H9 (cell line): ENCODE results near the gene ETNPPL. TPM values are rescaled to one million over a fixed set of nuclear protein-coding genes. Genes with fewer than 3 reads are reported as not detected.
A peak's percentile ranks its signal among the peaks of the same experiment; 100 is the strongest.

Experiments used
- DNase-seq: peaks from one replicate; pipeline ENCODE4 v3.0.0-alpha.2; 2017
- H2AFZ ChIP-seq: one replicate; pipeline ENCODE4 v1.6.1; 2013; ENCODE audit warnings: mild to moderate bottlenecking, low read length, control low read depth, moderate library complexity
- H2AK5ac ChIP-seq: 2 replicates; pipeline ENCODE4 v1.6.1; 2013; ENCODE audit warnings: low read length, control low read depth, mixed read lengths; ENCODE audit not compliant: insufficient read length
- H2BK120ac ChIP-seq: one replicate; pipeline ENCODE4 v1.6.1; 2013; ENCODE audit warnings: low read depth, mild to moderate bottlenecking, low read length, control low read depth, inconsistent platforms; ENCODE audit not compliant: poor library complexity, severe bottlenecking
- H2BK12ac ChIP-seq: 2 replicates; pipeline ENCODE4 v1.6.1; 2013; ENCODE audit warnings: low read length, control low read depth, mixed read lengths, low read depth; ENCODE audit not compliant: insufficient read length
- H2BK15ac ChIP-seq: 2 replicates; pipeline ENCODE4 v1.6.1; 2013; ENCODE audit warnings: low read depth, low read length, control low read depth
- H2BK20ac ChIP-seq: one replicate; pipeline ENCODE4 v1.6.1; 2013; ENCODE audit warnings: low read depth, mild to moderate bottlenecking, low read length, control low read depth, inconsistent platforms; ENCODE audit not compliant: poor library complexity, severe bottlenecking
- H2BK5ac ChIP-seq: 2 replicates; pipeline ENCODE4 v1.6.1; 2013; ENCODE audit warnings: low read length, control low read depth, mixed read lengths; ENCODE audit not compliant: insufficient read length
- H3K14ac ChIP-seq: 2 replicates; pipeline ENCODE4 v1.6.1; 2013; ENCODE audit warnings: low read length, control low read depth; ENCODE audit not compliant: insufficient read depth
- H3K18ac ChIP-seq: 2 replicates; pipeline ENCODE4 v1.6.1; 2013; ENCODE audit warnings: low read depth, mild to moderate bottlenecking, mixed read lengths, low read length, control low read depth; ENCODE audit not compliant: insufficient read length
- H3K23ac ChIP-seq: 2 replicates; pipeline ENCODE4 v1.6.1; 2013; ENCODE audit warnings: low read length, control low read depth, mixed read lengths, low read depth; ENCODE audit not compliant: insufficient read length
- H3K23me2 ChIP-seq: 2 replicates; pipeline ENCODE4 v1.6.1; 2013; ENCODE audit warnings: low read depth, mild to moderate bottlenecking, mixed read lengths, low read length, control low read depth; ENCODE audit not compliant: insufficient read length, poor library complexity, severe bottlenecking
- H3K27ac ChIP-seq: 2 replicates; pipeline ENCODE4 v1.5.1; 2013; ENCODE audit warnings: low read length, control low read depth, mixed read lengths, low read depth; ENCODE audit not compliant: insufficient read length
- H3K27me3 ChIP-seq: 2 replicates; pipeline ENCODE4 v1.6.1; 2013; ENCODE audit warnings: low read length, control low read depth, inconsistent platforms; ENCODE audit not compliant: insufficient read depth
- H3K4ac ChIP-seq: 2 replicates; pipeline ENCODE4 v1.6.1; 2013; ENCODE audit warnings: low read depth, mild to moderate bottlenecking, control low read depth, inconsistent platforms, low read length, moderate library complexity
- H3K4me1 ChIP-seq: 2 replicates; pipeline ENCODE4 v1.6.1; 2013; ENCODE audit warnings: low read length, control low read depth, inconsistent platforms; ENCODE audit not compliant: insufficient read depth
- H3K4me2 ChIP-seq: 2 replicates; pipeline ENCODE4 v1.6.1; 2013; ENCODE audit warnings: low read length, control low read depth, mixed read lengths; ENCODE audit not compliant: insufficient read length, insufficient read depth
- H3K56ac ChIP-seq: 2 replicates; pipeline ENCODE4 v1.6.1; 2013; ENCODE audit warnings: low read depth, mild to moderate bottlenecking, mixed read lengths, low read length, control low read depth; ENCODE audit not compliant: insufficient read length
- H3K79me1 ChIP-seq: 2 replicates; pipeline ENCODE4 v1.6.1; 2013; ENCODE audit warnings: low read depth, mild to moderate bottlenecking, moderate library complexity, low read length, control low read depth, inconsistent platforms; ENCODE audit not compliant: insufficient read depth, poor library complexity, severe bottlenecking
- H3K79me2 ChIP-seq: 2 replicates; pipeline ENCODE4 v1.6.1; 2013; ENCODE audit warnings: low read length, control low read depth, inconsistent platforms; ENCODE audit not compliant: insufficient read depth
- H3K9ac ChIP-seq: 2 replicates; pipeline ENCODE4 v1.6.1; 2013; ENCODE audit warnings: low read length, control low read depth, mixed read lengths; ENCODE audit not compliant: insufficient read length; ENCODE audit errors: extremely low read depth
- H3K9me3 ChIP-seq: one replicate; pipeline ENCODE4 v1.6.1; 2013; ENCODE audit warnings: low read depth, low read length, inconsistent platforms; ENCODE audit not compliant: control insufficient read depth
- H3T11ph ChIP-seq: one replicate; pipeline ENCODE4 v1.6.1; 2013; ENCODE audit warnings: mild to moderate bottlenecking, low read length, control low read depth, inconsistent platforms
- H4K20me1 ChIP-seq: one replicate; pipeline ENCODE4 v1.6.1; 2013; ENCODE audit not compliant: control insufficient read depth, insufficient read length, insufficient read depth
- H4K5ac ChIP-seq: 2 replicates; pipeline ENCODE4 v1.6.1; 2013; ENCODE audit warnings: low read depth, mild to moderate bottlenecking, mixed read lengths, low read length, control low read depth; ENCODE audit not compliant: insufficient read length
- H4K8ac ChIP-seq: replicated peaks from 2 replicates; pipeline ENCODE4 v1.6.1; 2013; ENCODE audit warnings: low read length, control low read depth, mixed read lengths, low read depth; ENCODE audit not compliant: insufficient read length
- H4K91ac ChIP-seq: 2 replicates; pipeline ENCODE4 v1.6.1; 2013; ENCODE audit warnings: low read depth, mild to moderate bottlenecking, moderate library complexity, mixed read lengths, low read length, control low read depth; ENCODE audit not compliant: insufficient read length
- H3K27ac Mint-ChIP-seq, 3 experiments: 2 replicates in 2 of 3; 3 replicates in 1 of 3; pipeline ENCODE4 v1.8.0; 2020 to 2021; ENCODE audit warnings: mixed read lengths in 3 of 3, mild to moderate bottlenecking in 1 of 3, moderate library complexity in 1 of 3
- H3K27me3 Mint-ChIP-seq: 2 replicates; pipeline ENCODE4 v1.8.0; 2021; ENCODE audit warnings: low read depth, mild to moderate bottlenecking, moderate library complexity, mixed read lengths
- H3K36me3 Mint-ChIP-seq, 3 experiments: 2 replicates in 2 of 3; 3 replicates in 1 of 3; pipeline ENCODE4 v1.8.0; 2020 to 2021; ENCODE audit warnings: low read depth in 3 of 3, mixed read lengths in 3 of 3; ENCODE audit not compliant: insufficient read depth in 1 of 3
- H3K4me1 Mint-ChIP-seq, 2 experiments: 2 replicates each; pipeline ENCODE4 v1.8.0; 2020; ENCODE audit warnings: mixed read lengths in 2 of 2
- H3K4me3 Mint-ChIP-seq, 2 experiments: 2 replicates in 1 of 2; 3 replicates in 1 of 2; pipeline ENCODE4 v1.8.0; 2020 to 2021; ENCODE audit warnings: mild to moderate bottlenecking in 2 of 2, mixed read lengths in 2 of 2, moderate library complexity in 1 of 2
- H3K9me3 Mint-ChIP-seq, 2 experiments: 2 replicates in 1 of 2; 3 replicates in 1 of 2; pipeline ENCODE4 v1.8.0; 2020; ENCODE audit warnings: mild to moderate bottlenecking in 2 of 2, mixed read lengths in 2 of 2, moderate library complexity in 1 of 2
- WGBS: extraction: QIAGEN DNeasy Blood & Tissue Kit; methylation state at CpG from one replicate; pipeline ENCODE4 v1.1.7; 2013; ENCODE audit warnings: missing lambda C conversion rate, low lambda C conversion rate, mixed read lengths; ENCODE audit not compliant: insufficient read length; ENCODE audit errors: extremely low coverage; 5-methylcytosine and 5-hydroxymethylcytosine counted together
- total RNA-seq: library from RNA; stranded (reverse); gene quantifications from 2 replicates; pipeline ENCODE4 v1.2.1, GENCODE V29; 2021
- TF ChIP-seq, protein P1 (sequence below): fragments of 200-600 bp; sonication (generic); conservative IDR thresholded peaks from 3 replicates; pipeline ENCODE4 v1.8.0; 2021; ENCODE audit warnings: antibody characterized with exemption, mild to moderate bottlenecking

ETNPPL gene
- total RNA-seq, 1 experiment from 2014 or later, result 1.3 TPM

GRCh38 chr4:108775921-108776320, 13.1 kb upstream of the ETNPPL start:
- no peak overlapping the region for H2BK20ac ChIP-seq
- no peak overlapping the region for H3K14ac ChIP-seq
- WGBS, result no CpG with 5 or more reads among the region's 5 CpGs
- H3K4me1 ChIP-seq, result no peaks in the 10 kb centered on the region
- no peak overlapping the region for H3K4ac ChIP-seq
- no peak overlapping the region for H3K4me2 ChIP-seq
- no peaks in the 10 kb centered on the region; the same call in 1 of the 2 replicates for H3K27me3 Mint-ChIP-seq
- H3K9me3 ChIP-seq, result no peaks in the 10 kb centered on the region
- no peak overlapping the region for H2BK120ac ChIP-seq
- H3K27me3 ChIP-seq, result no peaks in the 10 kb centered on the region
- H3K27ac Mint-ChIP-seq, result no peak overlapping the region
- no peak overlapping the region for H4K5ac ChIP-seq
- H2AFZ ChIP-seq, result no peak overlapping the region
- H3K56ac ChIP-seq, result no peak overlapping the region
- DNase-seq, result no peak
- no peaks in the 10 kb centered on the region for H3K79me1 ChIP-seq
- H4K8ac ChIP-seq, result no peak overlapping the region
- TF ChIP-seq, protein P1, sequence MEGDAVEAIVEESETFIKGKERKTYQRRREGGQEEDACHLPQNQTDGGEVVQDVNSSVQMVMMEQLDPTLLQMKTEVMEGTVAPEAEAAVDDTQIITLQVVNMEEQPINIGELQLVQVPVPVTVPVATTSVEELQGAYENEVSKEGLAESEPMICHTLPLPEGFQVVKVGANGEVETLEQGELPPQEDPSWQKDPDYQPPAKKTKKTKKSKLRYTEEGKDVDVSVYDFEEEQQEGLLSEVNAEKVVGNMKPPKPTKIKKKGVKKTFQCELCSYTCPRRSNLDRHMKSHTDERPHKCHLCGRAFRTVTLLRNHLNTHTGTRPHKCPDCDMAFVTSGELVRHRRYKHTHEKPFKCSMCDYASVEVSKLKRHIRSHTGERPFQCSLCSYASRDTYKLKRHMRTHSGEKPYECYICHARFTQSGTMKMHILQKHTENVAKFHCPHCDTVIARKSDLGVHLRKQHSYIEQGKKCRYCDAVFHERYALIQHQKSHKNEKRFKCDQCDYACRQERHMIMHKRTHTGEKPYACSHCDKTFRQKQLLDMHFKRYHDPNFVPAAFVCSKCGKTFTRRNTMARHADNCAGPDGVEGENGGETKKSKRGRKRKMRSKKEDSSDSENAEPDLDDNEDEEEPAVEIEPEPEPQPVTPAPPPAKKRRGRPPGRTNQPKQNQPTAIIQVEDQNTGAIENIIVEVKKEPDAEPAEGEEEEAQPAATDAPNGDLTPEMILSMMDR, result peak; percentile 62
- no peak overlapping the region for H2BK5ac ChIP-seq
- H3K23me2 ChIP-seq, result no peaks in the 10 kb centered on the region
- no peaks in the 10 kb centered on the region for H3K79me2 ChIP-seq
- H3K18ac ChIP-seq, result no peak overlapping the region
- peaks cover 0 to under 1% of the 10 kb centered on the region in 2 experiments; a peak in 1 of 4 replicates for H3K4me1 Mint-ChIP-seq
- no peak overlapping the region for H2BK15ac ChIP-seq
- no peak overlapping the region for H3K23ac ChIP-seq
- H2BK12ac ChIP-seq, result no peak overlapping the region
- H3K9me3 Mint-ChIP-seq, result no peaks in the 10 kb centered on the region
- no peak overlapping the region for H2AK5ac ChIP-seq
- H3K9ac ChIP-seq, result no peak overlapping the region
- H3K27ac ChIP-seq, result no peak overlapping the region
- no peaks in the 10 kb centered on the region for H4K20me1 ChIP-seq
- no peak overlapping the region for H4K91ac ChIP-seq
- H3K36me3 Mint-ChIP-seq, result no peaks in the 10 kb centered on the region; a peak in 1 of 7 replicates
- H3K4me3 Mint-ChIP-seq, result no peak overlapping the region
- H3T11ph ChIP-seq, result no peak overlapping the region
